GDM1 (cell line): ENCODE results near the gene MBNL2.

Experiments
- DNase-seq: peaks from one replicate; lab custom pipeline; 2025; lab: John Stamatoyannopoulos, UW

The MBNL2 gene

DNA sequence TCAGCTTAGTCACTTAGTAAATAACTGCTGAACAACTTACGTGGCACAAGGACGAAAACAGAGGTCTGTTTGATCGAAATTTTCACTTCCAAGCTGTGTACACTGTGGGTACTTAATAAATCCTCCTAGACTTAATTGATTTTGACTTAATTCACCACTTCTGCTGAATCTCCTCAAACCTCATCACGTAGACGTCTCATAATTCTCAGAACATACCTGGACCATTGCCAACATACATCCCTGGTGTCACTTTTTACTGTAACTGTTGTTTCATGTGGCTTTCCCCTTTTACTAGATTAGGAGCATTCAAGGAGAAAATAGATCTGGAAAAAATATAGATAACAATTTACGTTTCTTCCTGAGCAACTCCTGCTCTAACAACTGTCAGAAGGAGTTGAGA, 105.0 kb downstream of the MBNL2 start:
- DNase-seq, result no peak

DNA sequence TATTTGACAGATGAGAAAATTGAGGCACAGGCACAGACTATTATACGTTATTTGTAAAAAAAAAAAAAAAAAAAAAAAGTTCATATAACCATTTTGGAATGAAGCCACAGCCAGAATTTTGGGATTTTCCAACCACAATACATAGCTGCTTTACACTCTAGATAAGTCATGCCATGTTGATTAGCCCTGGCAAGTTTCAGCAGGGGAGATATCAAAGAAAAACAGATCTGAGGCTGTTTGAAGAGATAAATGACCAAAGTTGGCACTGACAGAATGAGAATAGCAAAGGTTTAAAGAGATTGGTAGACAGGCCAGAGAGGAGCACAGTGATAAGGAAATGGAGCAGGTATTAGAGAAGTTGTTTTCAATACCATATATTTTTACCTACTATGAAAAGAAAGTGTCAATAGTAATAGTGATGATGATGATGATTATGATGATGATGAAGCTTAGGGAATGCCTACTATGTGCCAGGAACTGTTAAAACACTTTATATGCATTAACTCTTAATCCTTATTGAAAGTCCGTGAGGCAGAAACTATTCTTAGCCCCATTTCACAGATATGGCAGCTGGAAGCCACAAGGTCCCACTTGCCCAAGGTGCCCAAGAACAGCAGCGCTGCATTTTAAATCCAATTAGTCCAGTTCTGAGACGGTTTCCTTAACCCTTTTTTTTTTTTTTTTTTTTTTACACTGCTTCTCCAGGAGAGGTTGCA, 105.5 kb downstream of the MBNL2 start:
- DNase-seq, result no peak

DNA sequence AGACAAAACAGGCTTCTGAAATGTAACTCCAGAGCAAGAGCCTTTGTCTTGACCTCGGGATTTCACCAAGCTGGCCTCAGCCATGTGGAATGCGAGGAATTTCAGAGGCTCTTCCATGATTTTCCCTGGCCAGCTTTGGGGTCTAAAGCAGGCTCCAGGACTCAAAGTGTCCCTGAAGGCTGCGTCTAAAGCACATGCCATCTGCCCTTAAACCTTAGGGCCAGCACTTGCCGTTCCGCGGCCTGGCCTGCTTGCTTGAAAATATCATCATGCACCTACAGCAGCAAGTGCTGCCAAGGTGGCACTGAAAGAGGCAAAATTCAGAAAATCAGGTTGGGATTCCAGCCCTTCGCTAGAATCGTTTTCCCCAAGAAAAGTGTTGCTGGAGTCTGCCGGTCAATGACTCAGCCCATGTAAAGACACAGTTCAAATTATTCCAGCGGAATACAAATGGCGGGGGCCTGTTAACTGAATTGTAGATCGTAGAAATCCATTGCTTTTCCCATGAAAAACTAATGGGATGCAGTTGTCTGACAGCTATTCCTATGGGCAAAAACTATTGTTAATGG, 106.2 kb downstream of the MBNL2 start:
- DNase-seq, result no peak

DNA sequence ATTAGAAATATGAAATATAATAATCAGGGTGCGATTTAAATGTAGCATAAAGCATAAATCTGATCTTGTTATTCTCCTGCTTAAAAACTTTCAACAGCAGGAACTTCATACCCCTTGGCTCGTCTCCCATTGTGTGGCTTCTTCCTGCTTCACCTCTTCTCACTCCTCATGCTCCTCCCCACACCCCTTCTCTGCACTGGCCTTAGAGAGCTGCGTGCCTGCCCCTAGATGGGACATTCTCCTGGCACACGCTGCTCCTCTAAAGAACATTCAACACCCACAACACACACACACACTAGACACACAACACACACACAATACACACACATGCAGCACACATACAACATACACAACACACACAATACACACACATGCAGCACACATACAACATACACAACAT, 107.2 kb downstream of the MBNL2 start:
- no peak for DNase-seq

DNA sequence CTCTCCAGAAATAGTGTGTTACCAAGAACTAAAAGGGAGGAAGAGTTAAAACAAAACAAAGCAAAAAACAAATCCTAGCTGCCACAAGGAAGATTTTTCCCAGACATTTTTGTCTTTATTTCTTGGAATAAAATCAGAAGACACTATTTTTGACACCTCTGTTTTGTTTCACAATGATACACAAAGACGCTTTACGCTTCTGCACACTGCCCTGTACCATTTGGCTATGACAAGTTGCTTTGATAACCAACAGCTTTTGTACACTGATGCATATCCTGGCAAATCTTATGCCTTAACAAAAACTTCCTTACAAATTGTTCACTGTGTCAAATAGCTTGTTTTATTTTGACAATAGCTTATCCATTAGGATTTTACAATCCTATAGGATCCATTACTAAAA, 108.3 kb downstream of the MBNL2 start:
- no peak for DNase-seq

DNA sequence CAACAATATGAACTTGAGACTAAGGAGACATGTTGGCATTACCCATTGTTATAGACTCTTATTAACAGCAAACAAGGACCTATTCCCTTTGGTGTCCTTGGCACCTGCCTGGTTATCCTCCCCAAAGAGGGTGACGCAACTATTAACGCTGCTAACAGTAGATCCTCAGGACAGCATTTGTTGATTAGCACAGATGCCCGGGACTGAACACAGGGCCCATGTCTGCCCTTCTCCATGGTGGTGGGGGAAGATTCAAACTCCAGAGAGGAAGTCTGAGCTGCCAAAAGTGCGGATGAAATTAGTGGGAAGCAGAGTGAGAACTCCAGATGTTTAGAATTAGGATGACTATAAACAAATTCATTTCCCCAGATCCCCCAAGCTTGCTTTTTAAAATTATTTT, 110.6 kb downstream of the MBNL2 start:
- DNase-seq, result no peak

DNA sequence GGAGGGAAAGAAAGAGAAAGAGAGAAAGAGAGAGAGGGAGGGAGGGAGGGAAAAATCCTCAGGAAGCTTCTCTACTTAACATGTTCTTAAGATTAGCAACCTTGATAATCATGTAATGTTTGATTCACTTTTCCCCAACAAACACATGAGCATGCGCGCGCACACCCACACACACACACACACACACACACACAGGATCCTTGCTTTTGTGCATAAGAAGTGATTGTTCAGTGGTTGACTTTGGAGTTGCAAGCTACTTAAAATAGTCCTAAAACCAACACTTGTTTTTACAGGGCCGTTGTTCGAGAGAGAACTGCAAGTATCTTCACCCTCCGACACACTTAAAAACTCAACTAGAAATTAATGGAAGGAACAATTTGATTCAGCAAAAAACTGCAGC, 111.8 kb downstream of the MBNL2 start:
- DNase-seq, result no peak

DNA sequence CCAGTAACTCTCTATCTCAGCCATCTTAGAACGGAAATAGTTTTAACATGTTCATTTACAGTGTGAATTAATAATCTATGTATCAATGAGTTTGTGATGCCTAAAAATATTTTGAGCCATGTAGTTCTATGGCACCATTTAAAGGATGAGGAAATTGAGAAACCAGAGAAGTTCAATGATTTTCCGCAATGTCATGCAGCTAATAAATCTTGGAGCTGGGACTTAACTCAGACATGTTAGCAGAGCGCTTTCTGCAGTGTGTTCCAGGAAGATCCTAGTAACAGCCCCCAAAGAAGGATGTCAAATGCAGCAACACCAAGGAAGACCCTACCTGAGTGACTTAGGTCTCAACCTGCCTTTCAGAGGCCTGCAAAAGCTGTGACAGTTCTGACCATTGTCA, 112.6 kb downstream of the MBNL2 start:
- no peak for DNase-seq

DNA sequence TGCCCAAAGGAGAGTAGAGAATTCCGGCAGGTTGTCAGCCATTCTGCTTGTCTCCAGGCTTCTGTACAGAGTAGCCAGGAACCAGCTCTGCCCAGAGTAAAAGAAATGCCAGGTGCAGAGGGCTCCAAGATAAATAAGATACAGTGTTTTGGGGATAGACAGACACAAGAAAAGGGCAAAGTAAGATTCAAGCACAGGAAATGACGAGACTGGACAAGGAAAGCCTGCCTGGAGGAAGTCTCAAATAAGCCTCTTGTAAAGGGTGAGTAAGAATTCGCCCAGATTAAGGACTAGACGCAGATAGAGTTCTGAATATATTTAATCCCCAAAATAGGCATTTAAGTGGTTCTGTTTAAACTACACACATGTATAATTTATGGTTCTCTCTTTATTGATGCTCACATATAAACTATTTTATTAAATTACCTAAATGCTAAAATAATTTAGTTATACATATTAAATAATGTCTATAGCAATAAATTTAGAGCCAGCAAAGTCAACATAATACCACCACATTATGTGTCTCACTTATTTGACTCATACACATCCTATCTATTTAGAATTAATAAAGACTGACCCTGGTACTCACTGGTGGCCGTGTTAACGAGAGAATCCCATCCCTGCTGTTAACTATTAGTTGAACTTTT, 113.5 kb downstream of the MBNL2 start:
- DNase-seq, result no peak

DNA sequence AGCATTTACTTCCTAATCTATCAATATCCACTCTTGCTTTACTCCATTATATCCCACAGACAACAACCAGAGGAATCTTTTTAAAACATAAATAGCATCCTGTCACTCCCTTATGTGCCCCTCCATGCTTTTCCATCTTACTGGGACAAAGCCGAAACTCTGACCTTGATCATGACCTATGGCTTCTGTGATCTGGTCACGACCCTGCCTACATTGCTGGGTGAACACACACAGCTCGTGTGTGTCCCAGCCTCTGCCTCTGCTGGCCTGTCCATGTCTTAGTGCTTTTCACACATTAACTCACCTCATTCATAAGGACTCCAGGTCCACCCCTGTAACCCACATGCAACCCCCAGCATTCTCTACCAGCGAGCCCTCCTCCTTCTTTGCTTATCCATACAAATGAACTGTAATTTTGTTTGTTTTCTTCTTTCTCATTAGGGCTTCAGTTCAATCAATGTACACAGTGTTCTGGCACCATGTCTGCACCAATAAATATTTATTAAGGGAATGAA, 115.9 kb downstream of the MBNL2 start:
- no peak for DNase-seq

DNA sequence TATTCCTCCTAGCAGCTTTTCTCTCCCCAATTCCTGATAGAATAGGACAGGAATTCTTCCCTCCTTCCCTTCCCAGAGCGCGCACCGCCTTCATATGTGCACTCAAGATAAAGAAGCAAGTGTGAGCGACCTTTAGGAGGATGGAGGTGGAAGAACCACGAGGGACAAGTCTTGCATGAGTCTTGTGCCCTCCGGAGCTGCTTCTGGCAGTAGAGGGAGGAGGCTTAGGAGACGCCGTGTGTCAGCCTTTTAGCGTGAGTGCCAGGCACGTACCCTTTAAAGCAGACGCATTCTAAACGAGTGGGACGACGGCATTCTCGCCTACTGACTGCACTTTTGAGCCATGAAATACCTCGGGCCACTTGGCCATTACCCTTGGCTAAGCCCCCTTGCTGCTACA, 116.4 kb downstream of the MBNL2 start:
- DNase-seq, result no peak

DNA sequence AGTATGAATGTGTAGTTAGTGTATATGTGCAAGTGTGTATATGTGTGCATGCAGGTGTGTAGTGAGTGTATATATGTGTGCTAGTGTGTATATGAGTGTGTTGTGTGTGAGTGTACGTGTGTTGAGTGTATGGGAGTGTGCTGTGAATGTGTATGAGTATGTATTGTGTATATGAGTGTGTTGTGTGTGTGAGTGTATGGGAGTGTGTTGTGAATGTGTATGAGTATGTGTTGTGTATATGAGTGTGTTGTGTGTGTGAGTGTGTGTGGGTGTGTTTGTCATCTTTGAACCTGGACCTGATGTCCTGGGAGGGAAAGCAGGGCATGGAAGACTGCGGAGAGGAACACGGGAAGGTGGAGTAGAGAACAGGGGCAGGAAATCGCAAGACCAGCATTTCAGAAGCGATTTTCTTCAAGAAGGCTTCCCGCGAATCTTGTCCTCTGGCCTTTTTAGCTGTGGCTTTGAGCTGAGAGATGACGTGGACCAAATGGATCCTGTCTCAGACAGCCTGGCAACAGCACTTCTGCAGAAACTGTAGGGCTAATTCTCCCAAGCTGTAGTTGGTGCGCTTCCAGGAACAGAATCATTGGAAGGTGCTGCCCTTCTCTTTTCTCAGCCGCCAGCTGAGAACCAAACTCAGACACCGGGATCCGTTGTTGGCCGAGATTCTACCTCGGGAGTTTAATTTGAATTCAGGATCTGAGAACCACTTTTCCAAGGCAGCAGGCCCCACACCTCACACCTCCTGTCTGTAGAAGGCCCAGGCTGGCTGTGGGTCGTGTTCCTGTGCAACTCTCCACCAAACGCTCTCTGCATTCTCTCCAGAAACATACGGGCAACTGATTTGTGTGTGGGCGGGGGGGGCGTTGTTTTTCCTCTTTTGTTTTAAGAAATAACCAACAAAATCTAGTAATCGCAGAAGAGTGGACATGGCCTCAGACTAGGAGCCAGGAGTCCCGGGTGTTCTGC, 117.2 kb downstream of the MBNL2 start:
- DNase-seq, result no peak

DNA sequence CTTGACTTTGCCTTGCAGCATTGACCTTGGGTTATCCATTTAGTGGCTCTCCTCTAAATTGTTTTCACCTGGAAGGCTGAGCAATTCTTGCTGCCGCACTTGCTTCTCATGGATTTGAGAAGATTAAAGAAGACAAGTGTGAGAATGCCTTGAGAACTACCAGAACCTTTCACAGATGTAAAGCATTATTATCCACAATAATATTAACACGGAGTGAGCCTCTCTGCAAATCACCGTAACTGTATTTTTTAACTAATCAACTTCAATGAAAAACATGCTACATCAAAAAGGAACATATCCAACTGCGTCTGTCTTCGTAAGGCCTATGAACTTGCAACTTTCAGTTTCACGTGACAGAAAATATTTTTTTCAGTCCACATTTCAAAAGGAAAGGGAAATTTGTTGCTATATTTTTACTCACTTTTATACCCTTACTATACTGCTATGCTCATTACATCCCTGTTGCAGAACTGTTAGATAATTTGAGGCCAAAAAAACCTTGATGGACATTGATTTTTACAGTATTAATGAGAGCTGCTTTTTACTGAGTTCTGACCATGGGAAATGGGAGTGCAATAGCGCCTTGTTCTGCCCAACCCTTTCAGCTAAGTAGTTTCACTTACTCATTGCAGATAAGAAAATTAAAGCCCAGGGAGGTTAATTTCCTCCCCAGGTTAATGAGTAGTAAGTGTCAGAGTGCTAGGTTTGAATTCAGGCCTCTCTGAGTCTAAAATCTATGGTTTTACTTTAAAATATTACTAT, 118.0 kb downstream of the MBNL2 start:
- no peak for DNase-seq

DNA sequence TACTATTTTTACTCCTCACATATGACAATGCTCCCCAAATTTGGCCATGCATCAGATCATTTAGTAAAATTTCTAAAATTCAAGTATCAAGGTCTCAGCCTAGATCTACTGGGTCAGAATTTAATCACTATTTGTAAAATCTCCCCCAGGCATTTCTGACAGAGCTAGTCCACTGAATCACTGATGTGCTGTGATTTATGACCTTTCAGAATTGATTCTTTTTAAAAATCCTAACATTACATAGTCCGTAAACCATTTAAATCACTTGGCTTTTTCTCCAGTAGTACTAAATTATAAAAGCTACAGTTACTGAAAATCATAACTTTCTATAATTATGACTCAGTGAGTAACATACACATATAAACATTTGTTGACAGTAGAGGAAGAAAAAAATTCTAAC, 119.0 kb downstream of the MBNL2 start:
- no peak for DNase-seq

DNA sequence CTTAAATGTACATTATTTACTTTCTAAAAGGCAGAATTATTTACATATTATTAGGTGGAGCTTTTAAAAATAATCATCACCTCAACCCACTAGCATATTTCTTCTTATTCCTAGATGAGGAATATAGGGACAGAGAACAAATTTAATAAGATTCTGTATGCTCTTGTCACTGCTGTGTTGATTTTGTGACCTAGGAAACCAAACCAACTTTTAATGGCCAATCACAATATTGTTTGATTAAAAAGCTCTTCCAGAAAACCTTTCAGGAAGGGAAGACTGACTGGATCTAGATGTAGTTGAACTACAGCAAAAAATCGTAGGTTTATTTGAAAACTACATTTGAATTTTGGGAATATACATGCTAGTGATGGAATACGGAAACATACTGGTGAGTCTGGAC, 120.0 kb downstream of the MBNL2 start:
- no peak for DNase-seq

DNA sequence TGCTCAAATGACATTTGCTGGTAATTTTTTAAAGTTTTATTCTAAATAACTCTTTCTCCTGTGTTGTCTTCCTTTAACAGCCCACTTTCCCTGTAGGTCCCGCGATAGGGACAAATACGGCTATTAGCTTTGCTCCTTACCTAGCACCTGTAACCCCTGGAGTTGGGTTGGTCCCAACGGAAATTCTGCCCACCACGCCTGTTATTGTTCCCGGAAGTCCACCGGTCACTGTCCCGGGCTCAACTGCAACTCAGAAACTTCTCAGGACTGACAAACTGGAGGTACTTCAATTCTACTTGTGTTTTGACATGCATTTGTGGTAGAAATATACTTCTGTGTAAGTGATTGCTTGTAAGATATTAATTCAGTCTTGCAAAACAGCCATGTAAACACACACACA, 120.8 kb downstream of the MBNL2 start:
- no peak for DNase-seq

DNA sequence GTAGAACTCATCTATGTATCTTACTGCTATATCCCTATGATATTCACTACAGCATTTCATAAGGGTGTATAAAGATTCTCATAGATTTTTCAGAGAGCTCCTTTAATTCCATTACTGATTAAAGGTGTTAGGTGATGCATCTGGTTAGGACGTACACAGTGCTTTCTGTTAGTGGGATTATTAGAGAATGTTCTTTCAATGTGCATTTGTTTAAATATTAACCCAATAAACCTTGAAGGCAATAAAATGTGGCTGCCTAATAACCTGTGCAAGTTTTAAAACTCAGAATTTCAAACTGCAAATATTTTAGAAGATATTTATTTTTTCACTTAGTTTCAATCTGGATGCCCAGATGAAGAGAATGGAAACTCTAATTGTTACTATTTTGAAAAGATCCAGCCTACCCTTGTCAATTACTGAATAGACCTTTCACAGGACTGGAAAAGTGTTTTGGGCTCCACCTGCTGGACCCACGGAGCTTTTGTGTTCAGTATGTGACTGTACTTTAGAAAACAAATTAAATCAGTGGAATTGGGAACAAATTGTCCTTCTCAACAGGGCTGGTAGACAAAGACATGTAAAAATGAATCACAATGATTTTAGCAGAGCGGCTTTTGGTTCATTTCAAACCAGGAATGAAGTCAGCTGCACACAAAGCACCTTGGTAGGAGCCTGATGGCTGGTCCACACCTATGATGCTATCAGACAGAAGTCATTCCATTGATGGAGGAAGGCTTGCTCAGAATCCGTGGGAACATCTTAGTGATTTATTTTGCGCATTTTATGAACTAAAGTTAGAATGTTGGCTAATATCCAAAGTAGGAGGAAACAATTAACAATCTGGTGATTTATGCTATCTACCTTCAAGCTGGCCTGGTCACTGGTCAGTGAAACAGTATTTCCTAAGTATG, 122.4 kb downstream of the MBNL2 start:
- peak; percentile 37 for DNase-seq

DNA sequence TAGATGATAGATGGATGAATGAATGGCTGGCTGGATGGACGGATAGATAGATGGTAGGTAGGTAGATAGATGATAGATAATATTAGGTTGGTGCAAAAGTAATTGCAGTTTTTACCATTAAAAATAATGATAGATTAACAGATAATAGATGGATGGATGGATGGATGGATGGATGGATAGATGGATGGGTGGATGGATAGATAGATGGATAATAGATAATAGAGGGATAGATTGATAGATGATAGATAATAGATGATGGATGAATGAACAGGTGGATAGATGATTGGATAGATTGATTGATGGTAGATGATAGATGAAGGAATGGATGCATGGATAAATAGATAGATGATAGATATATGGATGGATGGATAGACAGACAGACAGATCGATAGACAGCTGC, 124.0 kb downstream of the MBNL2 start:
- no peak for DNase-seq

DNA sequence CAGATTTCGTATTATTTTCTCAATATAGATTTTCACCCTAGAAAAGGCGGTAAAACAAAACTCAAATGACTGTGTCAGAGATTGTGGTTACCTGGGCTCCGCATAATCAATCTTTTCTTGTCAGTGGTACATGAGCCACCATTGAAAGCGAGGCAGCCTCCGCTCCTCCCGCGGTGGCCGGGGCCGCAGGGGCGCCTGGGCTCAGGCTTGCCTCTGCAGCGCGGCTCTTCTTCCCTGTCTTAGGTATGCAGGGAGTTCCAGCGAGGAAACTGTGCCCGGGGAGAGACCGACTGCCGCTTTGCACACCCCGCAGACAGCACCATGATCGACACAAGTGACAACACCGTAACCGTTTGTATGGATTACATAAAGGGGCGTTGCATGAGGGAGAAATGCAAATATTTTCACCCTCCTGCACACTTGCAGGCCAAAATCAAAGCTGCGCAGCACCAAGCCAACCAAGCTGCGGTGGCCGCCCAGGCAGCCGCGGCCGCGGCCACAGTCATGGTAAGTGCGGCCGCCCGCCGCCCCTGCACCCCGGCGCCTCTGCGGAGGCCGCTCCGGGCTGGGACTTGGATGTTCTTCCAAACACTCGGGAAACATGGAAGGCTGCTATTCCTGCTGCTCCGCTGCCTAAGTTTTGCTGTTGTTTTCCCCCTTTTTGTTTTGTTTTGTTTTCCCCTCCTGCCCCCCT, 124.6 kb downstream of the MBNL2 start:
- DNase-seq, result no peak
